A549 (cell line): Measurements from ENCODE around the gene KIF3A. TPM values are rescaled to one million over a fixed set of nuclear protein-coding genes. Genes with fewer than 3 reads are reported as not detected.

Experiments used
- ATAC-seq, 2 experiments: fragments of 200-7000 bp in 1 of 2; fragments of >200 bp in 1 of 2; cut with Nextera tagmentation in 1 of 2; cut with Tn5 transposase in 1 of 2; 3 replicates each; pipeline versions ENCODE4 v1.8.0 to v1.9.1; 2018 to 2020; ENCODE audit warnings: mild to moderate bottlenecking in 1 of 2, moderate library complexity in 1 of 2
- CTCF ChIA-PET: fragments of 300-600 bp; sonication (Branson Sonifier 250); formaldehyde crosslinking; extraction: SDS; loops from one replicate; lab custom pipeline; 2021; ENCODE audit warnings: antibody characterized with exemption, inconsistent platforms; lab: Yijun Ruan, JAX
- POLR2A ChIA-PET: fragments of 350-600 bp; formaldehyde crosslinking; extraction: SDS; loops from one replicate; lab custom pipeline; 2021; ENCODE audit warnings: antibody characterized with exemption, inconsistent platforms; lab: Yijun Ruan, JAX
- DNase-seq, 2 experiments: peaks; one replicate each; pipeline versions ENCODE4 v3.0.0 to v3.0.0-alpha.2; 2011 to 2016; ENCODE audit warnings: low read depth in 1 of 2, low spot score in 1 of 2
- FAIRE-seq: peaks from 2 replicates; lab custom pipeline; 2011; peaks lifted over from hg19 to GRCh38; lab: Jason Lieb, UNC
- H3K27ac ChIP-seq, 2 experiments: fragments of >200 bp; sonication (Bioruptor Twin); formaldehyde crosslinking; 3 replicates each; pipeline ENCODE4 v1.5.1; 2016 to 2017
- H3K4me1 ChIP-seq: fragments of >200 bp; sonication (Bioruptor Twin); formaldehyde crosslinking; 3 replicates; pipeline ENCODE4 v1.6.1; 2016
- H3K4me2 ChIP-seq: fragments of >200 bp; sonication (Bioruptor Twin); formaldehyde crosslinking; 3 replicates; pipeline ENCODE4 v1.6.1; 2016
- H3K4me3 ChIP-seq: fragments of >200 bp; sonication (Bioruptor Twin); formaldehyde crosslinking; 3 replicates; pipeline ENCODE4 v1.5.1; 2016
- H3K9me3 ChIP-seq: fragments of >200 bp; sonication (Bioruptor Twin); formaldehyde crosslinking; 3 replicates; pipeline ENCODE4 v1.6.1; 2016
- CBX2 ChIP-seq: fragments of 200-600 bp; sonication (generic); IDR thresholded peaks from 2 replicates; pipeline ENCODE4 v1.6.1; 2016; ENCODE audit warnings: low read depth, mild to moderate bottlenecking, borderline replicate concordance
- CEBPB ChIP-seq, 2 experiments: fragments of >200 bp in 1 of 2; sonication (Bioruptor Twin) in 1 of 2; formaldehyde crosslinking in 1 of 2; IDR thresholded peaks; 2 replicates each; pipeline ENCODE4 v1.6.1; 2012 to 2016
- FOSB ChIP-seq: fragments of 250-450 bp; sonication (Bioruptor Pico); IDR thresholded peaks from 2 replicates; pipeline ENCODE4 v1.5.0; 2020; ENCODE audit warnings: mild to moderate bottlenecking, moderate library complexity
- FOSL2 ChIP-seq, 2 experiments: fragments of 450-650 bp in 1 of 2; fragments of >200 bp in 1 of 2; sonication (Bioruptor Twin) in 1 of 2; formaldehyde crosslinking; IDR thresholded peaks; 2 replicates each; pipeline versions ENCODE4 v1.5.0 to v1.6.1; 2016 to 2020; ENCODE audit warnings: mild to moderate bottlenecking in 1 of 2, moderate library complexity in 1 of 2
- GATA3 ChIP-seq: IDR thresholded peaks from 2 replicates; pipeline ENCODE4 v1.6.1; 2012; ENCODE audit warnings: borderline replicate concordance
- HOXB5 ChIP-seq: fragments of 250-450 bp; sonication (Bioruptor Pico); IDR thresholded peaks from 2 replicates; pipeline ENCODE4 v1.5.0; 2020; ENCODE audit warnings: mild to moderate bottlenecking, moderate library complexity
- JUN ChIP-seq, 2 experiments: fragments of >200 bp; sonication (Bioruptor Twin); formaldehyde crosslinking; IDR thresholded peaks; 2 replicates in 1 of 2; 3 replicates in 1 of 2; pipeline ENCODE4 v1.6.1; 2016 to 2017
- JUNB ChIP-seq: fragments of >200 bp; sonication (Bioruptor Twin); formaldehyde crosslinking; IDR thresholded peaks from 2 replicates; pipeline ENCODE4 v1.6.1; 2016
- KDM5A ChIP-seq: fragments of 200-600 bp; sonication (generic); IDR thresholded peaks from 2 replicates; pipeline ENCODE4 v1.6.1; 2016; ENCODE audit warnings: antibody characterized with exemption, mild to moderate bottlenecking
- MAZ ChIP-seq: fragments of 150-350 bp; IDR thresholded peaks from 2 replicates; pipeline ENCODE4 v1.6.1; 2014; ENCODE audit warnings: antibody characterized with exemption, low read depth, low read length, borderline replicate concordance
- NPAS2 ChIP-seq: fragments of 250-450 bp; sonication (Bioruptor Pico); IDR thresholded peaks from 2 replicates; pipeline ENCODE4 v1.8.0; 2022; ENCODE audit warnings: mild to moderate bottlenecking, moderate library complexity, borderline replicate concordance
- RAD21 ChIP-seq, 2 experiments: fragments of >200 bp in 1 of 2; sonication (Bioruptor Twin) in 1 of 2; formaldehyde crosslinking in 1 of 2; IDR thresholded peaks in 1 of 2; conservative IDR thresholded peaks in 1 of 2; 2 replicates in 1 of 2; 3 replicates in 1 of 2; pipeline ENCODE4 v1.6.1; 2012 to 2018; ENCODE audit warnings: inconsistent platforms in 1 of 2
- RARB ChIP-seq: fragments of 250-450 bp; sonication (Bioruptor Pico); IDR thresholded peaks from 2 replicates; pipeline ENCODE4 v1.8.0; 2021; ENCODE audit warnings: mild to moderate bottlenecking, moderate library complexity
- RNF2 ChIP-seq: fragments of 200-600 bp; sonication (generic); IDR thresholded peaks from 2 replicates; pipeline ENCODE4 v1.6.1; 2016; ENCODE audit warnings: low read depth, mild to moderate bottlenecking, antibody characterized with exemption, moderate library complexity, borderline replicate concordance
- SMC3 ChIP-seq: fragments of >200 bp; sonication (Bioruptor Twin); formaldehyde crosslinking; IDR thresholded peaks from 3 replicates; pipeline ENCODE4 v1.6.1; 2018; ENCODE audit warnings: inconsistent platforms
- TFCP2L1 ChIP-seq: fragments of 250-450 bp; sonication (Bioruptor Pico); IDR thresholded peaks from 2 replicates; pipeline ENCODE4 v1.5.0; 2021; ENCODE audit warnings: mild to moderate bottlenecking
- TP53 ChIP-seq: fragments of 250-450 bp; sonication (Bioruptor Pico); IDR thresholded peaks from 2 replicates; pipeline ENCODE4 v1.5.0; 2021; ENCODE audit warnings: mild to moderate bottlenecking, moderate library complexity
- ZC3H11A ChIP-seq: fragments of 450-650 bp; IDR thresholded peaks from 2 replicates; pipeline ENCODE4 v1.6.1; 2014; ENCODE audit warnings: antibody characterized with exemption, mild to moderate bottlenecking
- ZSCAN20 ChIP-seq: fragments of 250-450 bp; sonication (Bioruptor Pico); IDR thresholded peaks from 2 replicates; pipeline ENCODE4 v1.8.0; 2022; ENCODE audit warnings: mild to moderate bottlenecking, moderate library complexity
- WGBS: methylation state at CpG from one replicate; pipeline ENCODE4 v1.1.6; 2017; ENCODE audit errors: missing lambda C conversion rate; 5-methylcytosine and 5-hydroxymethylcytosine counted together
- polyA plus RNA-seq, 4 experiments: library from polyadenylated mRNA; depleted of rRNA in 3 of 4; stranded (reverse); fragments of >200 nt; fragmentation: RNase III in 1 of 4; extraction: RNeasy Plus Mini Kit Qiagen cat#74134 plus additional on column Dnase treatment in 1 of 4; gene quantifications; 2 replicates in 3 of 4; 3 replicates in 1 of 4; pipeline ENCODE4 v1.2.3, GENCODE V29; 2011 to 2017
- TF ChIP-seq, protein P1 (sequence below): fragments of 250-450 bp; sonication (Bioruptor Pico); IDR thresholded peaks from 2 replicates; pipeline ENCODE4 v1.5.0; 2020; ENCODE audit warnings: low read depth, mild to moderate bottlenecking, moderate library complexity

Gene KIF3A
- polyA plus RNA-seq, 2 of the 4 experiments (the other 2 are of a cell fraction), result 12.8 to 20.5 TPM

DNA sequence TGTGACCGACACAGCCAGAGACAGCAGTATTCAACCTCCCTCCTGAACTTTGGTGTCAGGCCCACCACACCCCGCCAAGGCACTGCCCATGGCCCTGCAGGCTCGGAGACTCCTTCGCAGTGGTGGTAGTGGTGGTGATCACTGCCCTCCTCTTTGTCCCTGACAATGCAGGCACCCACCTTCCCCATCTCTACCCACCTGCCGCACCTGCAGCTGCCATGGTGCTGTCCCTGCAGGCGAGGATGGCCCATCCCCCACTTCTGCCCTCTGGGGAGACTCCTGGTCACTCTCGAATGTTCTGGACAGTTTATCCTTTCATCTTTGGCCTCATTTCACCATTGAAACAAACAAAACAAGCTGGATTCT, 67.9 kb downstream of the KIF3A start:
- ChIA-PET CTCF (interaction anchor here (0.8 kb wide), 1 partner anchor 151 kb away, joined by 3 read pairs; no protein-coding TSS in a partner anchor), POLR2A (no interaction called here)
- Histone ChIP-seq H3K4me2 (no peak overlapping the region), H3K27ac (no peak overlapping the region), H3K4me3 (no peak overlapping the region)
- ATAC-seq, result no peak
- no peak for DNase-seq
- no peak for FAIRE-seq
- WGBS, result 74% methylated on average over 7 of the region's 7 CpGs
- TF ChIP-seq GATA3, result no peak
- TF ChIP-seq, all 56 proteins: peak for 0
- Histone ChIP-seq H3K4me1 (peaks cover 5% of the 10 kb centered on the region), H3K9me3 (no peaks in the 10 kb centered on the region)

DNA sequence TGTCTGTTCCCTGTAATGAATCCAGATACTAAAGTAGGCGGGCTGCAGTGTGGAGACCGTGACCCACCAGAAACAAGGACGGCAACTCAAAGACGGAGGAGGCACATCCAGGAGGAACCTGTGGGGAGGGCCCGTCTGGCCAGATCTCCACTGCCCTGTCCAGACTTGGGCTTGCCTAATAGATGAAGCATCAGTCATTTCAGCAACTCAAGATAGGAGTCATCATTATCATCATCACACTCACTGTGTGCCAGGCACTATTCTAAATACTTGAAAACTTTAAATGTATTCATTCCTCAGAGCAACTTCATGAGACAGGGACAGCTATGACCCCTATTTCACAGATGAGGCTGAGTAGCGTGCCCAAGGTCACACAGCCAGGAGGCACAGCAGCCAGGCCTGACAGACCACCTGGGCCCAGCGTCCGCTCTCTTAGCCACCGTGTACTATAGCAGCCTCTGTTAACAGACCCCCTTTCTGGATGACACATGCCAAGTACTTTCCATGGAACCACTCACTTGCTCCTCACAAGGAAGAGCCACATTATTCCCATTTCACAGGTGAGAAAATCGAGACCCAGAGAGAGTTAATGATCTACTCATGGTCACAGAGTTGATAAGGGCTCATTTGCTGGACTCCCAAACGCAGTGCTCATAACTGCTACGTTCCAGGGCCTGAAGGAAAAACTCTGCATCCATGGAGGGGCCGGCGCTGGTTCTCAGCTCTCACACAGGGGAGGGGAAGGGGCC, 68.5 kb downstream of the KIF3A start:
- ChIA-PET POLR2A (no interaction called here), CTCF (no interaction called here)
- DNase-seq, result no peak
- no peak overlapping the region for H3K4me2 ChIP-seq
- H3K27ac ChIP-seq, result no peak overlapping the region
- no peaks in the 10 kb centered on the region for H3K4me1 ChIP-seq
- no peaks in the 10 kb centered on the region for H3K9me3 ChIP-seq
- no peak overlapping the region for H3K4me3 ChIP-seq
- 79% methylated on average over 12 of the region's 14 CpGs for WGBS
- no peak for FAIRE-seq
- TF ChIP-seq NPAS2 (CRISPR knock-in tag) (no peak), JUNB (no peak), CBX2 (no peak), ZC3H11A (no peak), ZSCAN20 (CRISPR knock-in tag) (no peak), MAZ (no peak), HOXB5 (CRISPR knock-in tag) (no peak)
- no peak for ATAC-seq

DNA sequence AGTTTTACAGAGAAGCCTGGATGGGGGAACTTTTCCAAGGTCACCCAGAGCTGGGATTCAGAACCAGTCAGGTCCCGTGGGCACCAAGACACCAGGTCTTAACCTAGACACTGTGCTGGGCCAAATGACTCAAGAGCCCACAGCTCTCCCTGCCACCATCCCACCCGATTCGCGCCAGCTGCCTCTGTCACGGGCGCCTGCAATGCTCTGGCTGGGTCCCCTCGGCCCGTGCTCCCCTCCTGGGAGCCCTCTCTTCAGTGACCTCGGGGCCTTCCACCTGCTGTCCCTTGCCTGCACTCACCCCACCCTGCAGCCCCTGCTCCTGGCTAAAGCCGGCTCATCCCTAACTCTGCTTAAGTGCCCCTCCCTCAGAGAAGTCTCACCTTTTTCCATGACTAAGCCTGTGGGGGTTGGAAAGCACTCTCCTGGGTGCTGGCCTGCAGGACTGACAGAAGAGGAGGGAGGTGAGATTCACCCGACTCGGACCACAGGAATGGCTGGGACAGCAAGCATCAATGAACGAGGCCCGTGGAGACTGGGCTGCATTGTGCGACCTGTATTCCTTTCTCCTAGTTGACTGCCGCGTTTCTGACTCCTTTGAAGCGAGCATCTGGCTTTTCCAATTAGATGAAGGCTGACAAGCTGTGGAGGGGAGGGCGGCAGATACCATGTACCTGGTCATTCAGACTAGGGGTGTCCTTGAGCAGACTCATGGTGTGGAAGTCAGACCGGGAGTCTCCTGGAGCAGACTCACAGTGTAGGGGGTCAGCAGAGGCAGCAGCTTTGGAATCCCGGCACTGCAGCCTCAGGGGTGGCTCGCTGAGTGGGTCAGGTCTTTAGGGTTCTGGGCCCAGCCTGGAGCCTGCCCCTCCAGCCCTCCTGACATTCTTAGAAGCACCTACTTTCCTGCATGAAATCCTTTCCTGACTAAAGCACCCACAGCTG, 69.3 kb downstream of the KIF3A start:
- Histone ChIP-seq H3K4me1 (no peaks in the 10 kb centered on the region), H3K4me2 (no peak overlapping the region), H3K9me3 (no peaks in the 10 kb centered on the region), H3K27ac (no peak overlapping the region), H3K4me3 (no peak overlapping the region)
- ChIA-PET POLR2A (no interaction called here), CTCF (interaction anchor here (1.1 to 1.3 kb wide), 2 partner anchors 9 to 12 kb away, joined by 3 read pairs; no protein-coding TSS in a partner anchor)
- 0 out of 6 replicates have a peak, but pooled peaks of 1 of the 2 experiments have one; percentile 8 for ATAC-seq
- no peak for DNase-seq
- WGBS, result 67% methylated on average over 17 of the region's 22 CpGs
- no peak for TF ChIP-seq ZSCAN20 (CRISPR knock-in tag)
- no peak for TF ChIP-seq CEBPB (IDR thresholded peaks at IDR 0.05)
- TF ChIP-seq KDM5A, result no peak
- TF ChIP-seq FOSB (CRISPR knock-in tag), result no peak
- TF ChIP-seq RNF2, result no peak
- TF ChIP-seq TP53 (CRISPR knock-in tag), result no peak
- no peak for TF ChIP-seq FOSL2 (IDR thresholded peaks at IDR 0.05)
- TF ChIP-seq FOSL2 (CRISPR knock-in tag; IDR thresholded peaks at IDR 0.05), result no peak
- no peak for TF ChIP-seq RARB (CRISPR knock-in tag)
- no peak for TF ChIP-seq JUN (IDR thresholded peaks at IDR 0.05)
- TF ChIP-seq, protein P1, sequence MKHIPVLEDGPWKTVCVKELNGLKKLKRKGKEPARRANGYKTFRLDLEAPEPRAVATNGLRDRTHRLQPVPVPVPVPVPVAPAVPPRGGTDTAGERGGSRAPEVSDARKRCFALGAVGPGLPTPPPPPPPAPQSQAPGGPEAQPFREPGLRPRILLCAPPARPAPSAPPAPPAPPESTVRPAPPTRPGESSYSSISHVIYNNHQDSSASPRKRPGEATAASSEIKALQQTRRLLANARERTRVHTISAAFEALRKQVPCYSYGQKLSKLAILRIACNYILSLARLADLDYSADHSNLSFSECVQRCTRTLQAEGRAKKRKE (CRISPR knock-in tag), result no peak
- no peak for TF ChIP-seq TFCP2L1
- no peak for TF ChIP-seq SMC3
- no peak for TF ChIP-seq RAD21 (conservative IDR thresholded peaks at IDR 0.05 in 1 of 2, IDR thresholded peaks at IDR 0.05 in 1 of 2)
- FAIRE-seq, result no peak
